HG03108 (cell line): ENCODE results near the gene PSENEN.
A peak's percentile ranks its signal among the peaks of the same experiment; 100 is the strongest.

Experiments
- ATAC-seq: cut with Tn5 transposase; IDR thresholded peaks from one replicate; pipeline ENCODE4 v1.9.1; 2021; ENCODE audit warnings: moderate library complexity; ENCODE audit not compliant: unreplicated experiment

Gene PSENEN

GRCh38 chr19:35750167-35750566, 4.7 kb downstream of the PSENEN start:
- ATAC-seq: no peak

- no peak for ATAC-seq
Observed at GRCh38 chr19:35751839-35752745, 6.6 kb downstream of the PSENEN start.

GRCh38 chr19:35752746-35753350, 7.4 kb downstream of the PSENEN start:
- no peak for ATAC-seq

GRCh38 chr19:35753634-35754369, 8.4 kb downstream of the PSENEN start:
- no peak for ATAC-seq

GRCh38 chr19:35754370-35755130, 9.1 kb downstream of the PSENEN start:
- ATAC-seq: no peak

- no peak for ATAC-seq
Observed at GRCh38 chr19:35755131-35755549, 9.7 kb downstream of the PSENEN start.

GRCh38 chr19:35755550-35756376, 10.3 kb downstream of the PSENEN start:
- ATAC-seq: no peak

- no peak for ATAC-seq
Observed at GRCh38 chr19:35756377-35757230, 11.2 kb downstream of the PSENEN start, which contains the start of gene HSPB6. Gene HSPB6 (minus strand): TSS chr19:35757029. CDS start chr19:35757008, 21 bp downstream.

- ATAC-seq: peak; percentile 7
Observed at GRCh38 chr19:35757231-35757748, 11.8 kb downstream of the PSENEN start.

- ATAC-seq: peak; percentile 91
Observed at GRCh38 chr19:35757749-35758608, 12.5 kb downstream of the PSENEN start, which contains the start of gene PROSER3. Gene PROSER3 (plus strand): TSS chr19:35758176. CDS start chr19:35758216, 40 bp downstream.

GRCh38 chr19:35759697-35760096, 14.2 kb downstream of the PSENEN start:
- no peak for ATAC-seq

- no peak for ATAC-seq
Observed at GRCh38 chr19:35760711-35761349, 15.4 kb downstream of the PSENEN start.

GRCh38 chr19:35764432-35765315, 19.2 kb downstream of the PSENEN start:
- no peak for ATAC-seq

- no peak for ATAC-seq
Observed at GRCh38 chr19:35766571-35767104, 21.2 kb downstream of the PSENEN start.

- ATAC-seq: no peak
Observed at GRCh38 chr19:35767288-35768081, 22.0 kb downstream of the PSENEN start.
